K562 (cell line): ENCODE results near the gene SMARCC1. TPM values are rescaled to one million over a fixed set of nuclear protein-coding genes. Genes with fewer than 3 reads are reported as not detected.
A peak's percentile ranks its signal among the peaks of the same experiment; 100 is the strongest.

ENCODE experiments used
- ATAC-seq: fragments of 200-7000 bp; cut with Tn5 transposase; 3 replicates; pipeline ENCODE4 v1.9.1; 2020; ENCODE audit warnings: moderate library complexity
- BruUV-seq: library from RNA; stranded (reverse); fragments of 400-500 nt; replicated peaks from 2 replicates; lab custom pipeline; 2021; lab: Mats Ljungman, UMichigan
- CTCF ChIA-PET: fragments of 300-600 bp; formaldehyde crosslinking; extraction: SDS; loops from one replicate; lab custom pipeline; 2021; ENCODE audit warnings: low intra/inter-chr PET ratio; lab: Yijun Ruan, JAX
- POLR2A ChIA-PET: fragments of 300-600, 350-650 bp; sonication (Branson Sonifier 250); formaldehyde crosslinking; extraction: SDS; loops from one replicate; lab custom pipeline; 2021; ENCODE audit warnings: antibody characterized with exemption, inconsistent platforms; lab: Yijun Ruan, JAX
- DNase-seq, 4 experiments: peaks; one replicate each; pipeline versions ENCODE4 v3.0.0 to v3.0.0-alpha.2; 2011 to 2018; ENCODE audit warnings: low spot score in 3 of 4, mixed read lengths in 3 of 4; ENCODE audit errors: extremely low read depth in 1 of 4
- FAIRE-seq: peaks from 2 replicates; lab custom pipeline; 2011; peaks lifted over from hg19 to GRCh38; lab: Jason Lieb, UNC
- H2AFZ ChIP-seq: 2 replicates; pipeline ENCODE4 v1.6.0; 2011; ENCODE audit warnings: low read depth, low read length, control low read depth, inconsistent platforms
- H3K27ac ChIP-seq: fragments of 200-600 bp; 3 replicates; pipeline ENCODE4 v1.8.0; 2011; ENCODE audit warnings: low read depth, mild to moderate bottlenecking, control low read depth, inconsistent platforms, low read length, moderate library complexity, mixed read lengths; ENCODE audit errors: extremely low read depth
- H3K27me3 ChIP-seq, 2 experiments: fragments of 300-600 bp in 1 of 2; 2 replicates in 1 of 2; 3 replicates in 1 of 2; pipeline versions ENCODE4 v1.6.0 to v1.8.0; 2011; ENCODE audit warnings: inconsistent platforms in 2 of 2, low read length in 2 of 2, mild to moderate bottlenecking in 1 of 2, mixed read lengths in 1 of 2, moderate library complexity in 1 of 2; ENCODE audit not compliant: control insufficient read depth in 2 of 2, insufficient read depth in 2 of 2
- H3K36me3 ChIP-seq: fragments of 300-600 bp; 3 replicates; pipeline ENCODE4 v1.8.0; 2011; ENCODE audit warnings: mild to moderate bottlenecking, low read length, inconsistent platforms; ENCODE audit not compliant: control insufficient read depth, insufficient read depth
- H3K4me1 ChIP-seq, 2 experiments: fragments of 200-600 bp in 1 of 2; replicated peaks in 1 of 2; 2 replicates in 1 of 2; 3 replicates in 1 of 2; pipeline versions ENCODE4 v1.5.1 to v1.8.0; 2011; ENCODE audit warnings: inconsistent platforms in 2 of 2, low read length in 2 of 2, mild to moderate bottlenecking in 1 of 2, mixed read lengths in 1 of 2, moderate library complexity in 1 of 2; ENCODE audit not compliant: control insufficient read depth in 2 of 2, insufficient read depth in 2 of 2
- H3K4me2 ChIP-seq: 2 replicates; pipeline ENCODE4 v1.6.1; 2011; ENCODE audit warnings: low read length, control low read depth, inconsistent platforms, mixed read lengths; ENCODE audit not compliant: insufficient read depth
- H3K4me3 ChIP-seq: fragments of 200-600 bp; sonication (generic), shearing (Covaris generic); 2 replicates; pipeline ENCODE4 v1.5.1; 2016; ENCODE audit warnings: control low read depth, inconsistent platforms
- H3K79me2 ChIP-seq: fragments of 200-600 bp; 3 replicates; pipeline ENCODE4 v1.8.0; 2011; ENCODE audit warnings: low read length, inconsistent platforms; ENCODE audit not compliant: control insufficient read depth, insufficient read depth
- H3K9ac ChIP-seq, 2 experiments: 2 replicates each; pipeline versions ENCODE4 v1.6.0 to v1.6.1; 2011; ENCODE audit warnings: low read depth in 2 of 2, low read length in 2 of 2, control low read depth in 1 of 2, inconsistent platforms in 1 of 2, mild to moderate bottlenecking in 1 of 2, mixed read lengths in 1 of 2; ENCODE audit not compliant: insufficient read depth in 1 of 2
- H3K9me1 ChIP-seq: one replicate; pipeline ENCODE4 v1.6.0; 2011; ENCODE audit warnings: inconsistent platforms, mild to moderate bottlenecking, low read length, moderate library complexity; ENCODE audit not compliant: control insufficient read depth, insufficient read depth
- H3K9me3 ChIP-seq: replicated peaks from 2 replicates; pipeline ENCODE4 v1.5.1; 2011; ENCODE audit warnings: low read depth, low read length, inconsistent platforms; ENCODE audit not compliant: control insufficient read depth, insufficient read depth
- H4K20me1 ChIP-seq: replicated peaks from 2 replicates; pipeline ENCODE4 v1.6.1; 2011; ENCODE audit warnings: low read length, inconsistent platforms, mixed read lengths; ENCODE audit not compliant: control insufficient read depth, insufficient read depth
- CREB1 ChIP-seq, 2 experiments: sonication (generic) in 1 of 2; formaldehyde crosslinking in 1 of 2; IDR thresholded peaks; 2 replicates each; pipeline versions ENCODE4 v1.6.1 to v1.8.0; 2012 to 2022; ENCODE audit warnings: inconsistent platforms in 1 of 2, mild to moderate bottlenecking in 1 of 2, missing genetic modification reagents in 1 of 2, moderate library complexity in 1 of 2
- DMBX1 ChIP-seq: fragments of 250-450 bp; sonication (Bioruptor Pico); IDR thresholded peaks from 2 replicates; pipeline ENCODE4 v1.8.0; 2022; ENCODE audit warnings: inconsistent platforms, mild to moderate bottlenecking, moderate library complexity, borderline replicate concordance
- NFIX ChIP-seq: fragments of 250-450 bp; sonication (Bioruptor Pico); IDR thresholded peaks from 2 replicates; pipeline ENCODE4 v1.4.0; 2020; ENCODE audit warnings: low read depth, mild to moderate bottlenecking, moderate library complexity
- RBM25 ChIP-seq: fragments of 200-400 bp; formaldehyde crosslinking; IDR thresholded peaks from 2 replicates; pipeline ENCODE4 v1.6.1; 2018; ENCODE audit warnings: low read length, low read depth, moderate library complexity; ENCODE audit not compliant: severe bottlenecking
- ZNF121 ChIP-seq: sonication (generic); formaldehyde crosslinking; conservative IDR thresholded peaks from 2 replicates; pipeline ENCODE4 v1.8.0; 2022; ENCODE audit warnings: missing genetic modification reagents
- WGBS: fragments of 100-300 bp; shearing (Covaris generic); methylation state at CpG from one replicate; pipeline ENCODE4 v1.1.6; 2016; ENCODE audit warnings: low coverage, mixed read lengths; ENCODE audit not compliant: insufficient coverage; ENCODE audit errors: missing lambda C conversion rate; 5-methylcytosine and 5-hydroxymethylcytosine counted together
- in situ Hi-C: fragments of 300-500 bp; cut with MboI; formaldehyde crosslinking; loops from 4 replicates; pipeline ENCODE4 v1.15.0; 2018; ENCODE audit warnings: inconsistent platforms, mixed read lengths
- intact Hi-C: fragments of 100-400 bp; cut with micrococcal nuclease; formaldehyde crosslinking; loops from 2 replicates; pipeline ENCODE4 v1.14.2; 2022
- polyA plus RNA-seq, 8 experiments: library from polyadenylated mRNA; depleted of rRNA in 4 of 8; stranded (reverse) in 5 of 8; unstranded in 3 of 8; fragments of >200 nt; fragmentation: Nextera tagmentation in 2 of 8; fragmentation: Illumina TruSeq in 1 of 8; extraction: Ambion mirVana in 2 of 8; extraction: Trizol in 1 of 8; gene quantifications; 2 replicates each; pipeline versions ENCODE4 v1.2.1 to v1.2.3, GENCODE V29; 2011 to 2014; ENCODE audit warnings: inconsistent platforms in 1 of 8, missing spikeins in 1 of 8
- total RNA-seq, 7 experiments: library from RNA; depleted of rRNA in 6 of 7; stranded (reverse); fragments of >200 nt in 6 of 7; fragmentation: Illumina TruSeq in 2 of 7; extraction: Trizol in 2 of 7; gene quantifications; 2 replicates each; pipeline versions ENCODE4 v1.2.1 to v1.2.3, GENCODE V29; 2011 to 2021; ENCODE audit warnings: low replicate concordance in 1 of 7

The SMARCC1 gene
- total and polyA plus RNA-seq, 9 of the 15 experiments (the other 6 are each of a cell fraction or from before 2014, with no cell fraction given): 20.7 to 199 (median 66.0) TPM

DNA sequence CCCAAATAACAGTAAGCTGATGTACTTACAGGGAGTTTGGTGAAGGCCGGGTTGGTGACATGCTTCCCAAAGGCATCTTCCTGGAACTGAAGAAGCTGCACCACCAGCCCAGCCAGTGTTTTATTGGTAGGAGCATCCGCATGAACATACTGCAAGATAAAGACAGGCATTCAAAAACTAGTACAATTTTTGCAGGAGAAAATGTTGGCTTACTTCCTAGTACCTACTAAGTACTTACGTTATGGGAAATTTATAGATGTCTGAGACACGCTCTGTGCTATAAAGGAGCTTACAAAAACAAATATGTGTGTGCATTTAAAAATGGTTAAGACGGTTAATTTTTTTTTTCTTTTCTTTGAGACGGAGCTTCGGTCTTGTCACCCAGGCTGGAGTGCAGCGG is 8.9 kb downstream of the SMARCC1 start:
- H3K9me1 ChIP-seq: no peaks in the 10 kb centered on the region
- in situ Hi-C loops: no loop called here
- no peak for ATAC-seq
- no peak overlapping the region for H3K4me2 ChIP-seq
- BruUV-seq: TSS peak; percentile 5
- 95% methylated on average over 8 of the region's 8 CpGs for WGBS
- no peak overlapping the region for H3K9ac ChIP-seq
- intact Hi-C loops: no loop called here
- peaks cover 0 to 6% of the 10 kb centered on the region in 2 experiments; a peak in 3 of 5 replicates for H3K4me1 ChIP-seq
- peaks cover 92% of the 10 kb centered on the region for H3K79me2 ChIP-seq
- no peaks in the 10 kb centered on the region for H4K20me1 ChIP-seq
- CTCF ChIA-PET: no interaction called here
- no peaks in the 10 kb centered on the region for H3K27me3 ChIP-seq
- DNase-seq: no peak
- H3K36me3 ChIP-seq: peaks cover 73% of the 10 kb centered on the region
- H3K27ac ChIP-seq: no peak overlapping the region
- FAIRE-seq: no peak
- POLR2A ChIA-PET: interaction anchor here (0.6 to 4.1 kb wide), 7 partner anchors 8 to 1809 kb away, joined by 3 to 34 read pairs (median 3); partner anchors contain the start of gene SMARCC1
- H3K4me3 ChIP-seq: no peak overlapping the region
- H2AFZ ChIP-seq: no peak overlapping the region
- TF ChIP-seq NFIX (CRISPR knock-in tag) (no peak), DMBX1 (CRISPR knock-in tag) (no peak)
- TF ChIP-seq, all 486 proteins: peak for 0
- H3K9me3 ChIP-seq: no peaks in the 10 kb centered on the region

DNA sequence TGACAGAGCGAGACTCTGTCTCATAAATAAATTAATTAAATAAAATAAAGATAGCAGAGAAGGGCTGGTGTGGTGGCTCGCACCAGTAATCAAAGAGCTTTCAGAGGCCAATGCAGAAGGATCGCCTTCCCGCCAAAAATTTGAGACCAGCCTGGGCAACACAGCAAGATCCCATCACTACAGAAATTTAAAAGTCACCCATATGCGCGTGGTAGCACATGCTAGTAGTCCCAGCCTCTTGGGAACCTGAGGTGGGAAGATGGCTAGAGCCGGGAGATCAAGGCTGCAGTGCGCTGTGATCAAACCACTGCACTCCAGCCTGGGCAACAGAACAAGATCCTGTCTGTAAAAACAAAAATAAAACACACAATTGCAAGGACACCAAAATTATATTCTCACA is 9.6 kb downstream of the SMARCC1 start:
- Histone ChIP-seq H3K9me1 (no peaks in the 10 kb centered on the region), H3K9ac (no peak overlapping the region), H3K36me3 (peaks cover 70% of the 10 kb centered on the region)
- FAIRE-seq: no peak
- TF ChIP-seq ZNF121 (CRISPR knock-in tag) (peak; percentile 91), RBM25 (peak; percentile 40), CREB1 (IDR thresholded peaks at IDR 0.05) (no peak), CREB1 (CRISPR knock-in tag; IDR thresholded peaks at IDR 0.05) (no peak)
- TF ChIP-seq, all 486 proteins: peak for 2
- no TSS peak for BruUV-seq
- CTCF ChIA-PET: no interaction called here
- Histone ChIP-seq H3K4me1 (peaks cover 0 to 6% of the 10 kb centered on the region in 2 experiments; a peak in 3 of 5 replicates), H3K27ac (no peak overlapping the region), H3K4me3 (no peak overlapping the region), H3K9me3 (no peaks in the 10 kb centered on the region), H3K4me2 (no peak overlapping the region), H3K27me3 (no peaks in the 10 kb centered on the region), H2AFZ (no peak overlapping the region), H3K79me2 (peaks cover 87% of the 10 kb centered on the region), H4K20me1 (no peaks in the 10 kb centered on the region)
- in situ Hi-C loops: no loop called here
- DNase-seq: no peak
- WGBS: 98% methylated on average over 8 of the region's 8 CpGs
- intact Hi-C loops: no loop called here
- no peak for ATAC-seq
- POLR2A ChIA-PET: interaction anchor here (0.9 to 4.1 kb wide), 6 partner anchors 7 to 28 kb away, joined by 3 to 34 read pairs (median 9); partner anchors contain the start of gene SMARCC1
